Bone marrow (tissue), 2 donors: Measurements from ENCODE around the gene JPH2.
A peak's percentile ranks its signal among the peaks of the same experiment; 100 is the strongest.
"Not testable (repeated sequence)": the region's sequence is repeated elsewhere in the genome, so short reads cannot be mapped to it uniquely, and the experiment has no call there.

ENCODE experiments used
- DNase-seq, 2 donors: peaks; one replicate each; lab custom pipeline; 2025; lab: John Stamatoyannopoulos, UW

Gene JPH2

DNA sequence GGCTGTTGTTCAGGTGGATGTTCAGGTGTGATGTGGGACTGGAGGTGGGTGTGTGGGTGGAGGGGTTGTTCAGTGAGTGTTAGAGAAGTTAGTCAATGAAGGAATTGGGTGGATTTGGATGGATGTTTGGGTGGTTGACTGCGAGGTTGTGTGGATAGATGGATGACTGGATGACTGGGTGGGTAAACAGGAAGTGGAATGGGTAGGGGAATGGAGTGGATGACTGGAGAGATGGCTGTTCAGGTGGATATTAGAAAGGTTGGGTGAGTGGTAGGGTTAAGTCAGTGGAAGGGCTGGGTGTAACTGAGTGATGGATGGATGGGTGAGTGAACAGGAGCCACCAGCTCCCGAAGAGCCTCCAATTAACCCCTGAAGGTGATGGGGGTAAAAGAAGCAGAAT, 27.9 kb downstream of the JPH2 start:
- no peak for DNase-seq

DNA sequence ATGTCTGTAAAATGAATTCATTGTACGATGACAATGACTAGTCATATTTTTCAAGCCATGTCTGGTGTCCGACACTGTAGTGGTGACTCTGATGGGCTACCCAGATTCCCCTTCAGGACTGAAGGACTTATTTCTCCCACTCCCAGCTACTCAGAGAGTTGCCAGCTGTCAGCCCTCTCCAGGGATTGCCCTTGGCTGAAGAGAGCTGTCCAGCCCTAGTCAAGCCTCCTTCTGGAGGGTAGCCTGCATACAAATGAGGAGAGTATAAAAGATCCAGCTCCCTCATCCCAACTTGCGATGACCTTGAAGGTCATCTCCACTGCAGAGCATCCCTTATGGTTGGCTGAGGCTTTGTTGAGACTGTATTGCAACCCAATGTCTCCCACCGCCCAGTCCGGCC, 29.9 kb downstream of the JPH2 start:
- no peak for DNase-seq

DNA sequence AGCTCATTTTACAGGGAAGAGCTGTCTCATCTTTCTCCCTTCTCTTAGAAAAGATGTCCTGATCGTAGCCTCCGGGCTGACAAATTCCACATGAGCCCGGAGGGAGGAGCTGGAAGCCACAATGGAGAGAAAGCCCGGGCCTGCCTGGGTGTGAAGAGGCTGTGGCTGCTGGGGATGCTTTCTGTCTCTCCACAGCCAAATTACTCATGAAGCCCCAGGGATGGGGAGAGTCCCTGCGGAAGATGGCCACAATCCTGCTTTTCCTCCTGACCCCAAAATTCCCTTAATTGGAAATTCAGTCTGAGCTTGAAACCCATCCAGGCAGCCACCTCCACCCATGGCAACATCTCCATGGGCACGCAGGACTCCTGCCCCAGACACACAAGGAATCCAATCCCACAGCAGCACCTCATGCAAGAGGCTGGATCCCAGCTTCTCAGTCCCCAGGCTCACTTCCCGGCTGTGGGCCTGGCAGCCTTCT, 32.4 kb downstream of the JPH2 start:
- DNase-seq = no peak

DNA sequence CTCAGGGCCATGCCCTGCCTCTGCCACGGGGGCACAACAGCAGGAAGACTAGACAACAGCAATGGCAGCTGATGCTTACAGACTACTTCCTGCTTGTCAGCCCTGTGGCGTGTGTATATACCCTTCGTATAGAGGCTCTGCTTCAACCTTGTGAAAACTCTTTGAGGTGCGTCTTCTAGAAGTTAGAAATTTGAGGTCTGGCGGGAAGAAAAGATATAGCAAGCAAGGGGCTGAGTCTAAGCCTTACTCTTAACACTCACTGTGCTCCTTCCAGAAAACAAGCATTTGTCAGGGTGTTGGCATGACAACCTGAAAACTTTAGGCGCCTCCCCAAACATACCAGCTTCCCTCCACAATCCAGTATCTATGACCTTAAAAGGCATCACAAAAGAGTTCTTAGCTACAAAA, 33.3 kb downstream of the JPH2 start:
- no peak for DNase-seq

DNA sequence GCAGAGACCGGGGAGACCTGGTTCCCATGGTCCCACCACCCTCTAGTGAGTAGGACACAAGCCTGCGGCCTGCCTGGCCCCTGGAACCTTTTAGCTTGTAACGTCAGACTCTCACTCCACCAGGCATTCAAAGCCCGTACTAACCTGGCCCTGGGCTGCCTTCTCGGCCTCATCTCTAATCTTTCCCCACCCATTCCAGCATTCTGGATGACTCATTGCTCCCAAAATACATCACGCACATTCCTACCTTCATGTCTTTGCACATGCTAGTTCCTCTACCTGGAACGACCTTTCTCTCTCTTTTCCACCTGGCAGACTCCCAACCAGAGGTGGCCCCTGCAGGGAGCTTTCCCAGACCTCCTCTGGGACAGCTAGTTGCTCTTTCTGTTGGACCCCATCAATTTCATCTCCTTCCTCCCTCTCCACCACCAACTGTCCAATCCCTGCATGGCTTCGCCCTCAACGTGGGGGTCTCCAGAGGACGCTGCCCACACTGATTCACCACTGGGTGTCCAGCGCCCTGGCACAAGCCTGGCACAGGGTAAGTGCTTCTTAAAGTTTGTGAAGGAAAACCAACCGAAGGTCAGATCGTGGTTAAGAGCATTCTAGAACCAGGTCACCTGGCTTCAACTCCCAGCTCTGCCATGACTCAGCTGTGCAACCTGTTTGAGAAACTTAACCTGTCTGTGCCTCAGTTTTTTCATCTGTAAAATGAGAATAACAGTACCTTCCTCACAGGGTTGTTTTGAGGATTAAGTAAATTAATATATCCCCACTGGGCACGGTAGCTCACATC, 35.2 kb downstream of the JPH2 start:
- no peak for DNase-seq

DNA sequence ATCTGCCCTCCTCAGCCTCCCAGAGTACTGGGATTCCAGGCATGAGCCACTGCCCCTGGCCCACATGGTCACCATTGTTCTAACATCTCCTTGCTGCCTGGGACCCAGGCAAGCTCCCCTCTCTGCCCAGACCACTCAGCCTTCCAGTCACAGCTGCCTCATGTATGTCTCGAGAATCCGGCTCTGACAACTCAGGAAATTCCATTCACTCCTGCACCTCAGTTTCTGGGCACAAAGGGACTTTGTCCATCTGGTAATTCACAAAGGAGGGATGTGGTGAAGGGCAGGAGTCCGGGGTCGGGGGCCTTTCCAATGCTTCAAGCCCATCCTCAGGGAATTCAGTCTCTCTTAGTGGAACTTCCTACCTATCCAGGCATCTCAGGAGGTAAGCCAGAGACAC, 40.7 kb downstream of the JPH2 start:
- no peak for DNase-seq

DNA sequence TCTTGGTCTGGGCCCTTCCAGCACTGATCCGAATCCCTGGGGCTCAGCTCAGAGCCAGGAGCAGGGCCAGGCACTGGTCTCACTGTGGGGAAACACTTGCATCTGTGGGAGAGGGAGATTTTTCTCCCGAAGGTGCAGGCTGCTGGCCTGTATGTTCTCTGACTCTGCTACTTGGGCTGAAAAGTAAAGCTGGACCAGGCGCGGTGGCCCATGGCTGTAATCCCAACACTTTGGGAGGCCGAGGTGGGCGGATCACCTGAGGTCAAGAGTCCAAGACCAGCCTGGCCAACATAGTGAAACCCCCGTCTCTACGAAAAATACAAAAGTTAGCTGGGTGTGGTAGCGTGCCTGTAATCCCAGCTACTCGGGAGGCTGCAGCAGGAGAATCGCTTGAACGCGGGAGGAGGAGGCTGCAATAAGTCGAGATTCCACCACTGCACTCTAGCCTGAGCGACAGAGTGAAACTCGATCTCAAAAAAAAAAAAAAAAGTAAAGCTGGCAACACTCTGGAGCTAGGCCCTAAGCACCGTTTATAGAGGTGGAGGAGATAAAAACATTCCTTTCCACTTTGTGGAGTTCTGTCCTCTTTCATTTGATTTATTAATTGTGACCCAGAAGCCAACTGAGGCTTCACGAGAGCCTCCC, 41.7 kb downstream of the JPH2 start:
- DNase-seq = no peak

DNA sequence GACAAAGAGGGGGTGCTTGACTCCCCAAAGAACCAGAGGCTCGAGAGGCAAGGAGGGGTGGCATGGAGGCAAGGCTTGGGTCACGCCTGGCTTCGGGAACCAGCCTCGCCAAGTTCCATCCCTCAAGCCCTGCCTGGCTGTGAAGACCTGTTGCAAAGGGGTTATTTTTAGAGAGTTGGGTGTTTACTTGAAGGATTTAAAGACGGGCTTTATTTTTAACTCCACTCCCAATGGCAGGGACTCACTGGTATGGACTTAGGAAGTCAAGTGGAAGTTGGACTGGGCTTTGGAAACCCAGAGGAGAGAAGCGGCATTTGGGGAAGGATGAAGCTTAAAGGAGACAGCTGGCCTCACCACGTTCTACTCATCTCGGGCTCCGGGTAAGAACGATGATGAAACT, 43.1 kb downstream of the JPH2 start:
- DNase-seq = no peak

DNA sequence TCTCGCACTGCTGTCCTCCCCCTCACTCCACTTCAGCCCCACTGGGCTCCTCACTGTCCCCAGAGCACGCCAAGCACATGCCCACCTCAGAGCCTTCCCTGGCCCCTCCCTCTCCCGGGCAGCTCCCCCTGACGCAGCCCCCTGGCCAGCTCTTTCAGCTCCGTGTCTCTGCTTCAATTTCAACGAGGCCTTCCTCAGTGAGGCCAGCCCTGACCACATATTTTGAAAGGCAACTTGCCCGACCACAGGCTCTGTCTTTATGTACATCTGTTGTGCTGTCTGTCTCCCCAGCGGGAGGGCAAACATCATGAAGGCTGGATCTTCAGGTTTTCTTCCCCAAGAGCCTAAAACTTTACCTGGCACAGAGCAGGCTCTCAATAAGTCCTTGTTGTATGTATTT, 44.6 kb downstream of the JPH2 start:
- no peak for DNase-seq

DNA sequence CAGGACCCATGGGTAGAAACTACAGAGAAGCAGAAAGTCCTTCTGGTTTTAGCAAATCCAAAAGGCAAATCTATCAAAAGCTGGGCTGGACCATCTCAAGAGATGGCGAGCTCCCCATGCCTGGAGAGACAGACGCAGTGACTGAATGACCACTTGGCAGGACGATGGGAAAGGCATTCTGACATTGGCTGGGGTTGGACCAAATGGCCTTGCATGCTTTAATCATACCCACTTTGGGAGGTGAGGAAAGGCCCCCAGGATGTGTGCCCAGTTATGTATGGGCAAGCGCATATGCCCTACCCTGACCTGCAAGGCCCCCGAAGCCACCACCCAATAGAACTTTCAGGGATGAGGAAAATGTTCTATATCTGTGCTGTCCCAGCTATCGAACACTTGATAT, 45.1 kb downstream of the JPH2 start:
- no peak for DNase-seq

DNA sequence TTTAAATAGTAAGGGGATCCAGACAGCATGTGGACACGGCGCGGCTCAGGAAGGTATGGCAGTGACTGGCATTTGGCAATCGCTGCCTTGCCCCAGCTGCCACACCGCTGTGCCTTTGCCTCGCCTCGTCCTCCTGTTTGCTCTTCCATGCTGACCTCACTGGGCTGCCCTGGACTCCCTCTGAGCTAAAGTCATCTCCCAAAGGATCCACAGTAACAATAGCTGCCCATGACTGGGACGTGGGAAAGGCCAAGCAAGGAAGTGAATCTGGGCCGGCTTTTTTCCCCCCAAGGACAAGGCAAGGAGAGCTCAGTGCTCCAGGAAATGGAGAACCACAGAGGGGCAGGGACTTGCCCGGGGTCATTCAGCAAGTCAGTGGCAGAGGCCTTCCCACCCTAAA, 48.1 kb downstream of the JPH2 start:
- no peak for DNase-seq

DNA sequence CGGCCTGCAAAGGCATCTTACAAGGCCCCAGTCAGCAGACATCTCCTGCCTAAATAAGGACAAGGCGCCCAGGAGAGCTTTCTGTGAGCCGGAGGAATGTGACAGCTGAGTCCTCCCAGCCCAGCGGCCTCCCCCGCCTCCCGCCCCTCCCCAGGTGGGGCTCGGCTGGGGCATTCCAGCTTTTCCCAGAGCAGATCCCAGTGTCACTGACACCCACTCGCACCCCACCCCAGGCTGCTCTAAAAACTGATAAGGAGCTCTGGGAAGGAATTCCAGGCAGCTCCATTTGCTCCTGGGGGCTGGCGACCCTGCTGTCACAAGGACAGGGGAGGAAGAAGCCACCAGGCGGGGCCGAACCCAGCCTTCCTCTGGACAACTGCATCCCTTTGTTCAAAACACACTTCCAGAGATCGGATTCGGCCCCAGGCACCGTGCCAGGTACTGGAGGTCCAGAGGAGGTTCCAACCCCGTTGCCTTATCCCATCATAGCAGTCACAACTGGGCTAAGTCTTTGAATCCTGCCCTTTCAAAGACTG, 49.7 kb downstream of the JPH2 start:
- no peak for DNase-seq

DNA sequence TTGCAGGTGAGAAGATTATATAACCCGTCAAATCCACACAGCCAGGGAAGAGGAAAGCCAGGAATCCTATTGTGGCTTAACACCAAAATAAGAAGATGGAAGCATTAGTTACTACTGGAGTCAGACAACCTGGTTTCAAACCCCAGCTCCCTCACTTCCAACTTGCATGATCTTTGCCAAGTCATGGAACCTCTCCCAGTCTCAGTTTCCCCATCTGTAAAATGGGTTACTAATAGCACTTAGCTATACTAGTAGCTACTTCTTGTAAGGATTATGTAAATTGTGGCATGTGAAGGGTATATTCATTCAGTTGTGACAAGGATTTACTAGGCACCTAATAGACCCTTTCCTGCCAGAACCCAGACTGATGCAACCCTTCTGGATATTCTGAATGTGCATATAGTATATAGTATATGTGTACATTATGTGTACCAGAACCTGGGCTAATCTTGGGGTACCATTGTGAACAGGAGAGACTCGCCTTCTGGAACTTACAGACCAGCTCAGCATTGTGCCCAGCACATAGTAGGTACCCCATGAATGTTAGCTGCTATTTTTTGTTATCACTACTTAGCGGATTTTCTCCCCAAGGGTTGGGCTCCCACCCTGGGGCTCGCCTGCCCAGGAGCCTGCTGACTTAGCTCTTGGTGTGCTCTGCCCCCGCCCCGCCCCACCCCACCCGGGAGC, 50.3 kb downstream of the JPH2 start:
- no peak for DNase-seq

DNA sequence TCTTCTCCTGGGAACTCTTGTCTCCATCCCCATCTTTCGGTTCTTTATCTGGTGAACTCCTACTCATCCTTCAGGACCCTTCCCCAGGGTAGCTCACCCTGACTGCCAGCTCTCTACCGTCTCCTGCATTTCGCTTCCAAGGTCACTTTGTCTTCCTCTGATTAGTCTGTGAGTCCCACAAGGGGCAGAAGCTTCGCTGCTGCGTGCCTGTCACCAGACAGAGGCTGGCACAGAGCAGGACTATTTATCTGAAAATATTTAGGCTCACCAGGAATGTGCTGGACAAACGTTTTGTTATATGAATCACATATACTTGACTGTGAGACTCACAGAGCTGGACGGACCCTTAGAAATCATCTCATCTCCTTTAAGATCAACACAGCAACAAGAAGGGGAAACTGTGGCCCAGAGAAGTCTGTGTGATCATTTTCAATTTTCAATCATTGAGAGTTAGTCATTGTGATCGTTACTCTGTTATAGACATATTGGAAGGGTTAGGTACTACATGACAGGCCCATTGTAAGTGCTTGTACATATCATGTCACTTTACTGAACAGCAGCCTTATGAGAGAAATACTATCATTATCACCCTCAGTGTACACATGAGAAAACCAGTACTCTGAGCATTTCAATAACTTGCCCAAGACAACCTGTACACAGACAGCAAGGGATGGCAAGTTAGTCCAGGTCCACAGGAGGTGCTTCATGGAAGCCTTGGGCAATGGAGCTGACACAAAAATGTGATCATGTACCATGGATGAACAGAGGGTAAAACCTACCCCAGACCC, 51.4 kb downstream of the JPH2 start:
- no peak for DNase-seq

DNA sequence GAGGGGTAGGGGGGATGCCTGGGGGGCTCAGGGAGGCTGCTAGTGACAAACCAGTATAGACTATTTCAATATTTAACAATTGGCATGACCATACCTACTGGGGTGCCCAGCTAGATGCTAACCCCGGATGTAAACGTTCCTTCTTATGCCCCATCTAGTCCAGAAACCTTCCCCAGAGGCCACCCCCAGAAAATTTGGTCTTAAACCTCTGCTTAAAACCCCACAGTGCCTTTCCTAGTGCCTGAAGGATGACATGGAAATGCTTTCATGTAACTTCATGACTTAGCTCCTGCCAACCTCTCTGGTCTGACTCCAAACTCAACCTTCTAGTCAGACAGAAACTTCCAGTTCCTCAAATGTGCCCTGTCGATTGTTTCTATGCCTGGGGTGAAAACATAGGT, 52.0 kb downstream of the JPH2 start:
- DNase-seq = peak in 1 of 2 donors; percentile 31

DNA sequence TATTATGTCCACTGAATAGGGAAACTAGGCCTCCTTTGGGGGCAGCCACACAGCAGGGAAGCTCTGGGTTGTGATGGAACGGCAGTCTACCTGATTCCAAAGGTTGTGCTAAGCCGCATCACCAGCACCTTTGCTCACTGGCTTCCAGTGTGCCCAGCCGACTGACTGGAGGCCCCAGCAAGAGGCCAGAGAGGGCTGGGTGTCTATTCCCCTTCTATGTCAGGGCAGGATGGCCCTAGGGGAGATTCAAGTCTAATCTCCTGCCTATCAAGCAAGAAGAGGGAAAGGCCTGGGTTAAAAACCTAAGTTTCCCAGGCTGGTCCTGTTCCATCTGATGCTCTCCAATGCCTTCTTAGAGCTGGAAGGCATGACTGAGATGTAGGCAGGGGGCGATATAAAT, 53.6 kb downstream of the JPH2 start:
- no peak for DNase-seq

DNA sequence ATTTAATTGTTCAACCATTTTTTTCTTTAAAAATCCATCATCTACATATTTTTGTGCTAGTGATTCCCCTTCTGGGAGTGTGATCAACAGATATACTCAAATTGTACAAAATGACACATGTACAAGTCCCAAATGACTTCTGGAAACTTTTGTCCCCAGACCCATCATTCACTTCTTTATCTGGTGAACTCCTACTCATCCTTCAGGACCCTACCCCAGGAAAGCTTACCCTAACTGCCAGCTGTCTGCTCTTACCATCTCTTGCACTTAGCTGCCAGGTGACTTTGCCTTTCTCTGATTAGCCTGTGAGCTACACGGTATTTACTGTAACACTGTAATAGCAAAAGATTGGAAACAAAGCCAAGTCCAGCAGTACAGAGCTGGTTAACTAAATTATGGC, 55.3 kb downstream of the JPH2 start:
- no peak for DNase-seq

DNA sequence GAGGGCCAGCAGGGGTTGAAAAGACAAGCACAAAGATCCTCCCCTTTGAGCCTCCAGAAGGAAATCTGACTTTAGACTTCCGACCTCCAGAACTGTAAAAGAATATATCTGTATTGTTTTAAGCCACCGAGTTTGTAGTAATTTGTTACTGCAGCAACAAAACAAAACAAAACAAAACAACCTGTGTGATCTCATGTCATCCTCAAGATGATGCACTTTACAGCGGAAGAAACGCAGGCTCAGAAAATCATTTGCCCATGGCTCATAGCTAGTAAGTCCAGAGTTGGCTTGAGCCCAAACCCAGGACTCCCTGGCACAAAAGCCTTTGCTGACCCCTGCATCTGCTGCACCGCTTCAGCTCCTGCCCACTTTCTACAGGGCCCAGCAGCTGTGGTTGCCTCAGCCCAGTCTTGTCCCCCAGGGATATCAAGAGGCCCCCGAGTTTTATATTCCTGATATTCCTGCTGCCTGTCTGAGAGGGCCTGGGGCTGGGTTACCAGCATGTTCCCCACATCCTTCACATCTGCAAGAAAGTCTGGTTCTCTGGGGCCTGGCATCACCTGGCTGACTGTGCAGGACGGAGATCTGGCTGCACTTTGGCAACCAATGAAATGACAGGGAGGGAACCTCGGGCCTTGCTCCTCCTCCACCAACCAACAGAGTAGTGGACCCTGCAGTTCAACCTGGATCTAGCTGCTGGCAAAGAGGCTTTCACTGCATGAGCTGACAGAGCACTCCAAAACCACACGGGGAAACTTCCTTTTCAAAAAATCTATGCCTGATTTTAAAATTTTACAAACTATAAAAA, 56.9 kb downstream of the JPH2 start:
- DNase-seq = no peak

DNA sequence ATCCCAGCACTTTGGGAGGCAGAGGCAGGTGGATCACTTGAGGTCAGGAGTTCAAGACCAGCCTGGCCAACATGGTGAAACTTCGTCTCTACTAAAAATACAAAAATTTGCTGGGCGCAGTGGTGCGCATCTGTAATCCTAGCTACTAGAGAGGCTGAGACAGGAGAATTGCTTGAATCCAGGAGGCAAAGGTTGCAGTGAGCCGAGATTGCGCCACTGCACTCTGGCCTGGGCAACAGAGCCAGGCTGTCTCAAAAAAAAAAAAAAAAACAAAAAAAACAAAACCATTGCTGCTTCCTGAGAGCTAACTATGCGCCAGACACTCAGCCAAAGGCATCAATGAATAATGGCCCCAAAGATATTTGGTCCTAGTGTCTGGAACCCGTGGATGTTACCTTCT, 57.7 kb downstream of the JPH2 start:
- DNase-seq = not testable (repeated sequence)

DNA sequence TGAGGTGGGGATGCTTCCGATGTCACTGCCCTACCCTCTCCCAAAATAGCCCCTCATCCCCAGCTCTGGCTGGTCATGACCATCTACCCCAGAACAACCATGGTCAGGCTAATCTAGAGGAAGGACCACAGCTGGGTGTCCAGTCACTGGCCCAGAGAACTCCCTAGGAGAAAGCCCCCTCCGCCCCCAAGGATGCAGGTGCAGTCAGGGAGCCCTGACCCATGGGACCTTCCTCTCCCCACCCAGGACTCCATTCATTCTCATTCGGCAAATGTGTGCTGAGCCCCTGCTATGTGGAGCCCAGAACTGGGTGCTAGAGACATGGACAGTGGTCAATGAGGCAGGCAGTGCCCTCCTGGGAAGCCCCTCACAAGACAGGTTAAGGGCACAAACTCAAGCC, 60.5 kb downstream of the JPH2 start:
- DNase-seq = no peak
